HG03565 (cell line): ENCODE measurements around the gene CLASP1.
"Not testable (repeated sequence)": the region's sequence is repeated elsewhere in the genome, so short reads cannot be mapped to it uniquely, and the experiment has no call there.

Source experiments
- ATAC-seq: cut with Tn5 transposase; IDR thresholded peaks from one replicate; pipeline ENCODE4 v1.9.1; 2021; ENCODE audit warnings: mild to moderate bottlenecking, moderate library complexity; ENCODE audit not compliant: unreplicated experiment

CLASP1 gene

GRCh38 chr2:121386102-121386501 lies 263.2 kb downstream of the CLASP1 start:
- ATAC-seq, result no peak

DNA sequence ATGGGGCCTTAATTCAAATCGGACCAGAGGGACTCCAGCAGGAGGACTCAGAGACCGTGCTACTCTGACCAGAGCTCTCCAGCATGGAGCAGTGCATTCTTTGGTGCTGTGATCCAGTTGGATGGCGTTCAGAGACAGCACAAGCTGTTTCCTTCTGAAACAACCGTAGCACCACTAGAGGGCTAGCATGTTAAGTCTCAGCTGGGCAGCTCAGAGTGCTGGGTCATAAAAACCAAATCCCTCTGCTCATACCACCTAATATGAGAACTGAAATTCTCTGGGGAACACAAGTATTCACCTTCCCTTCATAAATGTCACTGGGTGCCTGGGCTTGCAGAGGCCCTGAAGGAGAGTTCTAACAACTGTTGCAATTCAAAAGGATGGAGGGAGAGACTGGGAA lies 266.5 kb downstream of the CLASP1 start:
- ATAC-seq, result no peak

DNA sequence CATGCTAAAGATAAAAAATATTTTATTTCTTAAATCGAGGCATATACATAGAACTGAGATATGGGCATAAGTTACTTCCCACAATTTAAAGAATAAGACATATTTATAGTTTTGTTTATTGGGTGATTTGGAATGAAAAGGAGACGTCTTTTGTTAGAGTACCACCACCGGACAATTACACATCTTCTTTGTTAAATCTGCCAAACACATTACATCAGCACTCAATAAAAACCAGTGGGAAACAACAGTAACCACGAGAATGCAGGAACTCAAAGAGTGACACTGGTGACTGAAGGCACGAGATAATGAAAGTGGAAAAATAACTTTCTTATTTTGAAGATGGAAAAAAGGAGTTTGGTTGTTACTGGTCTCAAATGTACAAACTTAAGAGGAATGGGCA lies 271.6 kb downstream of the CLASP1 start:
- no peak for ATAC-seq

GRCh38 chr2:121376535-121377250 lies 272.6 kb downstream of the CLASP1 start:
- ATAC-seq, result no peak

DNA sequence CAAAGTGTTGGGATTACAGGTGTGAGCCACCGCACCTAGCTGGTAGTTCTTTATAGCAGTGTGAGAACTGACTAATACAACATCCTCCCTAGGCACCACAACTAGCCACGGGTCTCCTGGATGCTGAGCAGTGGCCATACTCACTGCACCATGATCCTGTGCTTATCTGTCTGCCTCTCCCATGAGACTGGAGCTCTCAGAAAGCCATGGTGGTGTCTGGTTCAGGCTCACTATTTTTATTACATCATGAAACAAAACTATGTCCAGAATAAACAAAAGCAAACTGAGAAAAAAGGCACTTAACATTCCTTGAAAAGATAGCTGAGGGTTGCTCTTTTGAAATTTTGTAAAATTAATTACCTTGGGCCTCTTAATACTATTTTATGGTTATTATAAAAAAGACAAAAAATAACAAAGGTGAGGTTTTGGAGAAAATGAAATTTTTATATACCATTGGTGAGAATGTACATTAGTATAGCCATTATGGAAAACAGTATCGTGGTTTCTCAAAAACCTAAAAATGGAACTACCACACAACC lies 273.6 kb downstream of the CLASP1 start:
- ATAC-seq, result no peak

DNA sequence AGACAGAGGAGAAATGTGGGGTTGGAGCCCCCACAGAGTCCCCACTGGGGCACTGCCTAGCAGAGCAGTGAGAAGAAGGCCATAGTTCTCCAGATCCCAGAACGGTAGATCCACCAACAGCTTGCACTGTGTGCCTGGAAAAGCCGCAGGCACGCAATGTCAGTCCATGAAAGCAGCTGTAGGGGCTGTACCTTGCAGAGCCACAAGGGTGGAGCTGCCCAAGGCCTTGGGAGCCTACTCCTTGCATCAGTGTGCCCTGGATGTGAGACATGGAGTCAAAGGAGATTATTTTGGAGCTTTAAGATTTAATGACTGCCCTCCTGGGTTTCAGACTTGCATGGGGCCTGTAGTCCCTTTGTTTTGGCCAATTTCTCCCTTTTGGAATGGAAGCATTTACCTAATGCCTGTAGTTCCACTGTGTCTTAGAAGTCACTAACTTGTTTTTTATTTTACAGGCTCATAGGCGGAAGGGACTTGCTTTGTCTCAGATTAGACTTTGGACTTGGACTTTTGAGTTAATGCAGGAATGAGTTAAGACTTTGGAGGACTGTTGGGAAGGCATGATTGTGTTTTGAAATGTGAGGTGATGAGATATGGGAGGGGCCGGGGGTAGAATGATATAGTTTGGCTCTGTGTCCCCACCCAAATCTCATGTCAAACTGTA lies 274.7 kb downstream of the CLASP1 start:
- not testable (repeated sequence) for ATAC-seq

DNA sequence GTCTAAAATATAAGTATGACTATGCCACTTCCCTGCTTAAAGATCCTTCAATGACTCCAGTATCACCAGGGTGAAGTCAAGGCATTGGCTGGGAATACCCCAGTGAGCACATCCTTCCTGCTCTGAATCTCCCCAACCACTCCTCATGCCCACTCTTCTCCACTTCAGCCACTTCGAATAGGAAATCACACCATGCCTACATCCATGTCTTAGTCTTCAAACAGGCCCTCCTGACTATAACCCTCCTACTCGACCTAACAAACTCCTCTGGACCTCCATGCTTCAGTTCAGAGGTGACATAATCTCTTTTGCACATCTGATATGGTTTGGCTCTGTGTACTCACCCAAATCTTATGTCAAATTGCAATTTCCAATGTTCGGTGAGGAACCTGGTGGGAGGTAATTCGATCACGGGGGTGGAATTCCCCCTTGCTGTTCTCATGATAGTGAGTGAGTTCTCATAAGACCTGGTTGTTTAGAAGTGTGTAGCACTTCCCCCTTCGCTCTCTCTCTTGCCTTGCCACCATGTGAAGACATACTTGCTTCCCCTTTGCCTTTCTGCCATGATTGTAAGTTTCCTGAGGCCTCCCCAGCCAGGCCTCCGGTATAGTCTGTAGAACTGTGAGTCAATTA lies 276.4 kb downstream of the CLASP1 start:
- ATAC-seq, result peak; percentile 40

DNA sequence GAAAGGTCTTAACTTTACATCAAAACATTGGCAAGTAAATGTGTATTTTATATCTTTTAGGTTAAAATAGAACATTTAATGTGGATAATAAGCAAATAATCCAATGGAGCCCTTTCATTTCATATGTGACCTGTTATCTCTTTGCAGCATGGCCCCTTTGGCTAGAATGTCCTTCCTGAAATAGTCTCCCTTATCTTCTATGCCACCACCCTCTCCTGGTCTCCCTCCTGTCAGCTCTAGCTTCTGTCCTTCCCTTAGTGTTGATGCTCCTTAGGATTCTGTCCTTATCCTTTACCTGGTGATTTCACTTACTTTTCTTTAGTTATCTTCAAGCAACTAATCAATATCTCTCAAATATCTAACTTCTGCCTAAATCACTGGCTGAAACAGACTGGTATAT lies 277.2 kb downstream of the CLASP1 start:
- no peak for ATAC-seq

DNA sequence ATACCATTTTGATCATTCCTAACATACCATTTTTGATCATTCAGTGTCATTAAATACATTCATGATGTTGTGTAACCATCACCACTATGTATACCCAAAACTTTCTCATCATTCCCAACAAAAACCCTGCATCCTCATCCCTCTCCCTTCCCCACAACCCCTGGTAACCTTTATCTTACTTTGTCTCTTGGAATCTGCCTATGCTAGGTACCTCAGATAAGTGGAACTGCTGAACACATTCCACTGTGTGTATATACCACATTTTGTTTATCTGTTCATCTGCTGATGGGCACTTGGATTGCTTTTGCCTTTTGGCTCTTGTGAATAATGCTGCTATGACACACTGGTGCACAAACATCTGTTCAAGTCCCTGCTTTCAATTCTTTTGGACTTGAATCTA lies 280.4 kb downstream of the CLASP1 start:
- no peak for ATAC-seq

DNA sequence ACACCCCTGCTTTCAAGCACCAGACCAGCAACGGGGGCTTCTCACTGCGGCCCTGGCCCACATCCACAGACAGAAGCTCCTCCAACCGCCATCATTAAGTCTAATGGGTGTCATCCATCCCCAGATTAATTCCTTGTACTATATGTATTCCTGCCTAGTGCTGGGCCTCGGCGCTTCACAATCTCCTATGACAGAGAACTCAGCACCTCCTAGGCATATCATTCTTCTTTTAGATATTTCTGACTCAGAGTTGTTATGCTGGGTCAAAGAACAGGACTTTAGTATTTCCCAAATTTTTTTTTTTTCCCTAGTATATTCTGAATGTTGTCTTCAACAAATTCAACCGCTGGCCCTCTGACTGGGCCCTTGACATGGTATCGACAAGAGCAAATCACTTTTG lies 281.1 kb downstream of the CLASP1 start:
- ATAC-seq, result no peak

GRCh38 chr2:121367246-121367900 lies 281.9 kb downstream of the CLASP1 start:
- ATAC-seq, result no peak

GRCh38 chr2:121366040-121366439 lies 283.2 kb downstream of the CLASP1 start:
- ATAC-seq, result no peak

GRCh38 chr2:121365061-121365460 lies 284.2 kb downstream of the CLASP1 start:
- no peak for ATAC-seq

- no peak for ATAC-seq
These were observed 285.4 kb downstream of the CLASP1 start for GRCh38 chr2:121363632-121364420.

DNA sequence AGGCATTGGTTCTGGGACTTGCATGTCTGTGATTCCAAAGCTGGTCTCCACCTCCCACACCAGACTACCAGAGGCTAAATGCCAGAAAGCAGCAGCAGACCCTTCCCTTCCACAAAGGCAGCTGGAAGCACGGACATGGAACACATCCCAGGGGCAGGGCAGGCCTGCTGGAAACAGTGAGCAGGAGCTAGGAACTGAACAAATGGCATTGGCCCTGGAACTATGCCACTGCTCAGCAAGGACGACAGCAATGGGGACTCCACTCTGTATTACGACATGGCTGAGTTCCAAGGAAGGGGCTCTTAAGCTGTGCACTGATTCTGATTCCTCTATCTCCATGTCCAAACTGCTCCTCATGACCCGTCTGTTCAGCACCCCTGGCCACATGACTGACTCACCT lies 286.5 kb downstream of the CLASP1 start:
- ATAC-seq, result no peak

GRCh38 chr2:121362226-121362625 lies 287.0 kb downstream of the CLASP1 start:
- no peak for ATAC-seq

DNA sequence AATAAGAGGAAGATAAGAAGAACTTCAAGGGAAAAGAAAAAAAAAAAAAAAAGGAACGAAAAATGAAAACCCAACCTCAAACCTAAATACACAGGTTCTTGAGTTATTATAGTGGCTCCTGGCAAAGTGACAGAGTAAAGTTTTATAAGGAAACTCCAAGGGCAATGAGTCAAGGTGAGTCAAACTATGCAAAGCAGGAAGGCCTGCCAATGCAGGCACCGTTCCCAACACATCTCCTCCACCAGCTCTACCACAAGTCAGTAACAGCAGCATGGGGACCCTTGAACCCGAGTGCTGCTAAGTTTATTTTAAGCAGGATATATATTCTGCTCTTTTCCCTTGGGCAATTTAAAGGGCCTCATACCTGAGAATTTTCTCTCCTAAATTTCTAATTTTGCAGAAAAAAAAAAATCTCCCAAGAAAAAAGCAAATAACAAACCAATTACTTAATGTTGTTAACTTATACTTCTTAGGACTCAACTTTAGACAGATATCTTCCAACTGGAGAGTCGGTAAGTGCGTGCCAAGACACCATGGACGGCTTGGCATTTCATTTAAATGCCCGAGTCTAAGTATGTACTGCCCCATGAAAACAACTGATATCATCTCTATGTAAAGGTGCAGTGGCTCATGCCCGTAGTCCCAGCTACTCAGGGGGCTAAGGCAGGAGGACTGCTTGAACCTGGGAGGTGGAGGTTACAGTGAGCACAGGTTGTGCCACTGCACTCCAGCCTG lies 288.5 kb downstream of the CLASP1 start:
- ATAC-seq, result no peak

- ATAC-seq, result no peak
These were observed 289.3 kb downstream of the CLASP1 start for GRCh38 chr2:121359716-121360565.

DNA sequence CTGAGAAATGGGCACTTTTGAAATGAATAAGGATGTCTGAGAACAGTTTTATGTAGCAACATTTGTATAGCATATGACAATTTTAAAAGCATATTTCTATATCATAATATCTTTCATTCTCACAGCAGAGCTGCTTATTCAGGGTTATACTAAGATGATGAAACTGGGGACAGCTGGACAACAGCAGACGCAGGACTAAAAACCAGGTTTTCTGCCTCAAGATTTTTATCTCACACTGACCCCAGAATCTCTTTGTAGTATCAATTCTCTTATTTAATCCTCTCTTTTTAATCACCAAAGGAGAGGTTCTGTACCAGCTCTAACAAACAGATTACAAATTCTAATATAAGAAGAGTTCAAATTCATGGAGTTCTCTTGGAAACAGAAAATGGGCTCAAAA lies 290.1 kb downstream of the CLASP1 start:
- ATAC-seq, result no peak
